Testis (tissue), 3 donors: ENCODE data around the gene TDRD10. TPM values are rescaled to one million over a fixed set of nuclear protein-coding genes. Genes with fewer than 3 reads are reported as not detected.
"Not testable (repeated sequence)": the region's sequence is repeated elsewhere in the genome, so short reads cannot be mapped to it uniquely, and the experiment has no call there.

Experiments used
- DNase-seq: peaks from one replicate; pipeline ENCODE4 v3.0.0-alpha.2; 2019
- H3K27ac ChIP-seq, 2 donors: fragments of 200-600 bp; sonication (generic); one replicate each; pipeline ENCODE4 v1.5.1; 2019
- H3K27me3 ChIP-seq: fragments of 200-600 bp; sonication (generic); one replicate; pipeline ENCODE4 v1.5.1; 2019
- H3K36me3 ChIP-seq: fragments of 200-600 bp; sonication (generic); one replicate; pipeline ENCODE4 v1.5.1; 2017; ENCODE audit warnings: low read depth; ENCODE audit errors: missing control alignments
- H3K4me1 ChIP-seq: fragments of 200-600 bp; sonication (generic); one replicate; pipeline ENCODE4 v1.5.1; 2019
- H3K4me3 ChIP-seq, 2 donors: fragments of 200-600 bp; sonication (generic); one replicate each; pipeline ENCODE4 v1.5.1; 2017 to 2019
- H3K9me3 ChIP-seq: fragments of 200-600 bp; sonication (generic); one replicate; pipeline ENCODE4 v1.5.1; 2017
- POLR2A ChIP-seq: fragments of 450-650 bp; IDR thresholded peaks from one replicate; pipeline ENCODE4 v1.6.1; 2017; ENCODE audit warnings: antibody characterized with exemption, mild to moderate bottlenecking, moderate library complexity
- WGBS, 2 donors: methylation state at CpG; one replicate each; pipeline ENCODE4 v1.1.5; 2018; 5-methylcytosine and 5-hydroxymethylcytosine counted together
- intact Hi-C: fragments of 100-400 bp; cut with DNase I; formaldehyde crosslinking; loops from one replicate; pipeline ENCODE4 v1.15.1; 2023; ENCODE audit warnings: low total_unique reads
- polyA plus RNA-seq: library from polyadenylated mRNA; stranded (reverse); fragments of 350-450 nt; fragmentation: Illumina TruSeq; extraction: RNeasy Lipid Tissue Mini Kit (QIAGEN cat#74804); gene quantifications from one replicate; pipeline ENCODE4 v1.2.3, GENCODE V29; 2014; ENCODE audit warnings: low read depth, low replicate concordance; ENCODE audit not compliant: insufficient read depth
- total RNA-seq, 2 donors: library from RNA; depleted of rRNA; stranded (reverse); fragments of >200 nt; gene quantifications; one replicate each; pipeline ENCODE4 v1.2.3, GENCODE V29; 2016
- TF ChIP-seq, protein P1 (sequence below), 3 experiments: fragments of 450-650 bp in 2 of 3; fragments of 200-600 bp in 1 of 3; sonication (generic) in 1 of 3; IDR thresholded peaks; one replicate each; pipeline ENCODE4 v1.5.1; 2016 to 2019; ENCODE audit warnings: antibody characterized with exemption in 3 of 3, mild to moderate bottlenecking in 2 of 3, moderate library complexity in 1 of 3

TDRD10 gene
- total and polyA plus RNA-seq, 3 donors from 2014 or later, result 50.9 to 123 (median 60.3) TPM

GRCh38 chr1:154524881-154525280, 22.9 kb downstream of the TDRD10 start:
- intact Hi-C loops, result no loop called here
- H3K9me3 ChIP-seq, result no peaks in the 10 kb centered on the region

GRCh38 chr1:154527192-154527591, 25.2 kb downstream of the TDRD10 start:
- TF ChIP-seq POLR2A, result no peak
- TF ChIP-seq, protein P1, sequence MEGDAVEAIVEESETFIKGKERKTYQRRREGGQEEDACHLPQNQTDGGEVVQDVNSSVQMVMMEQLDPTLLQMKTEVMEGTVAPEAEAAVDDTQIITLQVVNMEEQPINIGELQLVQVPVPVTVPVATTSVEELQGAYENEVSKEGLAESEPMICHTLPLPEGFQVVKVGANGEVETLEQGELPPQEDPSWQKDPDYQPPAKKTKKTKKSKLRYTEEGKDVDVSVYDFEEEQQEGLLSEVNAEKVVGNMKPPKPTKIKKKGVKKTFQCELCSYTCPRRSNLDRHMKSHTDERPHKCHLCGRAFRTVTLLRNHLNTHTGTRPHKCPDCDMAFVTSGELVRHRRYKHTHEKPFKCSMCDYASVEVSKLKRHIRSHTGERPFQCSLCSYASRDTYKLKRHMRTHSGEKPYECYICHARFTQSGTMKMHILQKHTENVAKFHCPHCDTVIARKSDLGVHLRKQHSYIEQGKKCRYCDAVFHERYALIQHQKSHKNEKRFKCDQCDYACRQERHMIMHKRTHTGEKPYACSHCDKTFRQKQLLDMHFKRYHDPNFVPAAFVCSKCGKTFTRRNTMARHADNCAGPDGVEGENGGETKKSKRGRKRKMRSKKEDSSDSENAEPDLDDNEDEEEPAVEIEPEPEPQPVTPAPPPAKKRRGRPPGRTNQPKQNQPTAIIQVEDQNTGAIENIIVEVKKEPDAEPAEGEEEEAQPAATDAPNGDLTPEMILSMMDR (IDR thresholded peaks at IDR 0.05), result no peak
- no peaks in the 10 kb centered on the region for H3K27me3 ChIP-seq

More at GRCh38 chr1:154524881-154525280, 22.9 kb downstream of the TDRD10 start:
- Histone ChIP-seq H3K4me1 (peaks cover 23% of the 10 kb centered on the region), H3K36me3 (no peaks in the 10 kb centered on the region), H3K27ac (no peak overlapping the region), H3K4me3 (no peak overlapping the region), H3K27me3 (no peaks in the 10 kb centered on the region)
- TF ChIP-seq, protein P1 (IDR thresholded peaks at IDR 0.05), result no peak
- no peak for TF ChIP-seq POLR2A
- no peak for DNase-seq

GRCh38 chr1:154529308-154529707, 27.3 kb downstream of the TDRD10 start:
- 89 to 92% methylated on average over 6 of the region's 6 CpGs for WGBS, 2 donors
- no peaks in the 10 kb centered on the region for H3K27me3 ChIP-seq
- no peak for DNase-seq
- no peak for TF ChIP-seq POLR2A
- TF ChIP-seq, protein P1 (IDR thresholded peaks at IDR 0.05), result no peak
- H3K36me3 ChIP-seq, result no peaks in the 10 kb centered on the region
- H3K27ac ChIP-seq, result no peak overlapping the region
- no peak overlapping the region for H3K4me3 ChIP-seq
- H3K4me1 ChIP-seq, result peaks cover 4% of the 10 kb centered on the region
- no peaks in the 10 kb centered on the region for H3K9me3 ChIP-seq
- intact Hi-C loops, result no loop called here

More at GRCh38 chr1:154527192-154527591, 25.2 kb downstream of the TDRD10 start:
- Histone ChIP-seq H3K4me3 (no peak overlapping the region), H3K9me3 (no peaks in the 10 kb centered on the region), H3K27ac (peak overlapping the region; percentile 29 to 33), H3K36me3 (no peaks in the 10 kb centered on the region), H3K4me1 (peaks cover 4% of the 10 kb centered on the region)
- no peak for DNase-seq
- intact Hi-C loops, result no loop called here
- WGBS, 2 donors, result 63 to 64% methylated on average over 6 of the region's 6 CpGs

DNA sequence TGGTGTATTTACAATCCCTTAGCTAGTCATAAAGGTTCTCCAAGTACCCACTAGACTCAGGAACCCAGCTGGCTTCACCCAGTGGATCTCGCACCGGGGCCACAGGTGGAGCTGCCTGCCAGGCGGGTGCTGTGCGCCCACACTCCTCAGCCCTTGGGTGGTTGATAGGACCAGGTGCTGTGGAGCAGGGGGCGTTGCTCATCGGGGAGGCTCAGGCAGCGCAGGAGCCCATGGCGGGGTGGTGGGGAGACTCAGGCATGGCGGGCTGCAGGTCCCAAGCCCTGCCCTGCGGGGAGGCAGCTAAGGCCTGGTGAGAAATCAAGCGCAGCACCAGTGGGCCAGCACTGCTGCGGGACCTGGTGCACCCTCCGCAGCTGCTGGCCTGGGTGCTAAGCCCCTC, 29.9 kb downstream of the TDRD10 start:
- H3K4me1 ChIP-seq, H3K27me3 ChIP-seq, H3K27ac ChIP-seq, H3K4me3 ChIP-seq, DNase-seq, H3K9me3 ChIP-seq, H3K36me3 ChIP-seq, intact Hi-C loops: not testable (repeated sequence)
- WGBS, 2 donors, result 97% methylated on average over 13 of the region's 13 CpGs; no CpG with 5 or more reads in 1 of the 2 donors

DNA sequence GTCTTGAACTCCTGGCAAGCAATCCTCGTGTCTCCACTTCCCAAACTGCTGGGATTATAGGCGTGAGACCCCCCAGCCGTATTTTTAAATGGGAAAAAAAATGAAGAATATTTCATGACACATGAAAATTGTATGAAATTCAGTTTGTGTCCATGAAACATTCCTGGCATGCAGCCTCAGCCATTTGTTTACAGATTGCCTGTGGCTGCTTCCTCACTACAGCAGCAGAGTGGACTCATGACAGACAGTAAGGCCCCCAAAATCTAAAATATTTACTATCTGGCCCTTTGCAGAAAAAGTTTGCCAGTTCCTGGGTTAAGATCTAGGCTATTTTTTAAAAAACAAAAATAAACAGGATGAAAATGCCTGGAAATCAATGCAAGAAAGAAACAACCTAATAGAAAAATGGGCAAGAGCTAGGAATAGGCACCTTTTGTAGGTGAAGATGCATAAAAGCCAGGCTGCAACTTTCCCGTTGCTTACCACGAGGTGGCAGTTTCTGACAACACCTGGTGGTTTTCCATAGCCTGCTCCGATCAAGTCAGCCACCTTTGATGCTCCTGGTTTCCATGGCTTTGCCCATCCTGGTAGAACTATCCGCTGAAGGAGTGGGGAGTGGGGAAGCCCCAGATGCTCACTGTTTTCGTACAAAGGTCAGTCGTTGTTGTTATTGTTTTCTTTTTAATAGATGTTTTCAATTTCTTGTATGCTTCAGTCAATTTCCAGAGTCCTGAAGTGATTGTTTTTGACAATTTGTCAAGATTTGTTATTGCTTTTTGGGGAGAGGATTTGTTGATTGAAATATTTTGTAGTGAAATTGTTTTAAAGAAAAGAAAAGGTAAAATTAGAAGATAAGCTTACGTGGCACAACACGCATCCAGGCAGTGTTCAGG, 32.2 kb downstream of the TDRD10 start:
- intact Hi-C loops, result no loop called here
- H3K4me3 ChIP-seq, result no peak overlapping the region
- H3K27ac ChIP-seq, result no peak overlapping the region
- DNase-seq, result no peak
- H3K4me1 ChIP-seq, result no peaks in the 10 kb centered on the region
- no peaks in the 10 kb centered on the region for H3K9me3 ChIP-seq
- no peaks in the 10 kb centered on the region for H3K27me3 ChIP-seq
- TF ChIP-seq, protein P1 (IDR thresholded peaks at IDR 0.05), result peak in 1 of 3 experiments; percentile 24
- no peak for TF ChIP-seq POLR2A
- no peaks in the 10 kb centered on the region for H3K36me3 ChIP-seq
- 69 to 70% methylated on average over 11 of the region's 11 CpGs for WGBS, 2 donors
